Measurements from ENCODE around the gene LAPTM5. TPM values are rescaled to one million over a fixed set of nuclear protein-coding genes. Genes with fewer than 3 reads are reported as not detected.

LAPTM5 gene
- total RNA-seq, 3 donors from 2014 or later = 41.3 to 130 (median 70.1) TPM

GRCh38 chr1:30774550-30775432, 17.2 kb upstream of the LAPTM5 start:
- no peaks in the 10 kb centered on the region for H3K36me3 ChIP-seq
- no peaks in the 10 kb centered on the region for H3K9me3 ChIP-seq
- DNase-seq (ENCODE audit: low spot score in 2 of 2) = no peak
- intact Hi-C loops (cut with DNase I; ENCODE audit: low total_unique reads) = no loop called here
- H3K4me3 ChIP-seq = no peak overlapping the region
- no peaks in the 10 kb centered on the region for H3K27me3 ChIP-seq
- peak overlapping the region in 1 of 2 donors; percentile 3 for H3K27ac ChIP-seq
- TF ChIP-seq CTCF (IDR thresholded peaks at IDR 0.05) (no peak), POLR2AphosphoS5 (IDR thresholded peaks at IDR 0.05) (no peak), POLR2A (IDR thresholded peaks at IDR 0.05) (no peak)
- H3K4me1 ChIP-seq = no peaks in the 10 kb centered on the region

- H3K4me1 ChIP-seq = no peaks in the 10 kb centered on the region
- H3K27ac ChIP-seq = no peak overlapping the region
- no peak overlapping the region for H3K4me3 ChIP-seq
- H3K9me3 ChIP-seq = no peaks in the 10 kb centered on the region
- intact Hi-C loops (cut with DNase I; ENCODE audit: low total_unique reads) = no loop called here
- no peaks in the 10 kb centered on the region for H3K36me3 ChIP-seq
- DNase-seq (ENCODE audit: low spot score in 2 of 2) = no peak
- no peak for TF ChIP-seq CTCF (IDR thresholded peaks at IDR 0.05)
- TF ChIP-seq POLR2A (IDR thresholded peaks at IDR 0.05) = no peak
- no peak for TF ChIP-seq POLR2AphosphoS5 (IDR thresholded peaks at IDR 0.05)
- H3K27me3 ChIP-seq = no peaks in the 10 kb centered on the region
Observed at GRCh38 chr1:30773722-30774358, 16.3 kb upstream of the LAPTM5 start.

GRCh38 chr1:30771005-30771404, 13.4 kb upstream of the LAPTM5 start:
- Histone ChIP-seq H3K9me3 (no peaks in the 10 kb centered on the region), H3K27ac (no peak overlapping the region), H3K4me3 (no peak overlapping the region), H3K4me1 (no peaks in the 10 kb centered on the region), H3K27me3 (no peaks in the 10 kb centered on the region), H3K36me3 (no peaks in the 10 kb centered on the region)
- no peak for DNase-seq (ENCODE audit: low spot score in 2 of 2)
- TF ChIP-seq POLR2A (IDR thresholded peaks at IDR 0.05) = no peak
- no peak for TF ChIP-seq POLR2AphosphoS5 (IDR thresholded peaks at IDR 0.05)
- TF ChIP-seq CTCF (IDR thresholded peaks at IDR 0.05) = no peak
- intact Hi-C loops (cut with DNase I; ENCODE audit: low total_unique reads) = no loop called here

GRCh38 chr1:30770150-30770549, 12.6 kb upstream of the LAPTM5 start:
- Histone ChIP-seq H3K9me3 (no peaks in the 10 kb centered on the region), H3K27ac (no peak overlapping the region), H3K4me3 (no peak overlapping the region), H3K36me3 (no peaks in the 10 kb centered on the region), H3K27me3 (no peaks in the 10 kb centered on the region), H3K4me1 (no peaks in the 10 kb centered on the region)
- DNase-seq (ENCODE audit: low spot score in 2 of 2) = no peak
- TF ChIP-seq POLR2A (IDR thresholded peaks at IDR 0.05) = no peak
- no peak for TF ChIP-seq POLR2AphosphoS5 (IDR thresholded peaks at IDR 0.05)
- TF ChIP-seq CTCF (IDR thresholded peaks at IDR 0.05) = no peak
- intact Hi-C loops (cut with DNase I; ENCODE audit: low total_unique reads) = no loop called here
